ENCODE measurements around the gene PKIB.

DNA sequence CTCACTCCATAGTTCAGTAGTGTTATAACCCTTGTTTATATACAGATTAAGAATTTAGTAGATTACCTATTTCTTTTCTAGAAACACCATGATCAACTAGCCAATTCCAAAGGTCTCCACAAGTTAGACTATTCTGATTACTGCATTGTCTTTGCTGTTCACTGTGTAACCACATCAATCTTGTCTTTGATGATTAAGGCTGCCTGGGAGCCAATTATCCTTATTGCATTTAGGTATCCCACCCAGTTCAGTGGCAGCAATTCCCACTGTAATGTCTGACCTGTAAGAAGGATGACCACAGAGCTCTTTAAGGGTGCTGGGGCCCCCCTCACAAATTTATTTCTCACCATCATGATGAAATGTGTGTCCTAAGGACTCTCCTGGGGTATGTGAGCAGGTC is 40.2 kb downstream of the PKIB start:
- TF ChIP-seq EZH2phosphoT487 (IDR thresholded peaks at IDR 0.05) (no peak), EZH2 (IDR thresholded peaks at IDR 0.05) (no peak)
- TF ChIP-seq, protein P1, sequence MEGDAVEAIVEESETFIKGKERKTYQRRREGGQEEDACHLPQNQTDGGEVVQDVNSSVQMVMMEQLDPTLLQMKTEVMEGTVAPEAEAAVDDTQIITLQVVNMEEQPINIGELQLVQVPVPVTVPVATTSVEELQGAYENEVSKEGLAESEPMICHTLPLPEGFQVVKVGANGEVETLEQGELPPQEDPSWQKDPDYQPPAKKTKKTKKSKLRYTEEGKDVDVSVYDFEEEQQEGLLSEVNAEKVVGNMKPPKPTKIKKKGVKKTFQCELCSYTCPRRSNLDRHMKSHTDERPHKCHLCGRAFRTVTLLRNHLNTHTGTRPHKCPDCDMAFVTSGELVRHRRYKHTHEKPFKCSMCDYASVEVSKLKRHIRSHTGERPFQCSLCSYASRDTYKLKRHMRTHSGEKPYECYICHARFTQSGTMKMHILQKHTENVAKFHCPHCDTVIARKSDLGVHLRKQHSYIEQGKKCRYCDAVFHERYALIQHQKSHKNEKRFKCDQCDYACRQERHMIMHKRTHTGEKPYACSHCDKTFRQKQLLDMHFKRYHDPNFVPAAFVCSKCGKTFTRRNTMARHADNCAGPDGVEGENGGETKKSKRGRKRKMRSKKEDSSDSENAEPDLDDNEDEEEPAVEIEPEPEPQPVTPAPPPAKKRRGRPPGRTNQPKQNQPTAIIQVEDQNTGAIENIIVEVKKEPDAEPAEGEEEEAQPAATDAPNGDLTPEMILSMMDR (IDR thresholded peaks at IDR 0.05) = no peak

Measured in neural progenitor cell (in vitro differentiated cells).